HG03139 (cell line): ENCODE measurements around the gene ADAMTS2.

ENCODE experiments used
- ATAC-seq: cut with Tn5 transposase; IDR thresholded peaks from one replicate; pipeline ENCODE4 v1.9.1; 2021; ENCODE audit not compliant: unreplicated experiment

The ADAMTS2 gene

GRCh38 chr5:179313849-179314521 is 31.3 kb downstream of the ADAMTS2 start:
- ATAC-seq, result no peak

DNA sequence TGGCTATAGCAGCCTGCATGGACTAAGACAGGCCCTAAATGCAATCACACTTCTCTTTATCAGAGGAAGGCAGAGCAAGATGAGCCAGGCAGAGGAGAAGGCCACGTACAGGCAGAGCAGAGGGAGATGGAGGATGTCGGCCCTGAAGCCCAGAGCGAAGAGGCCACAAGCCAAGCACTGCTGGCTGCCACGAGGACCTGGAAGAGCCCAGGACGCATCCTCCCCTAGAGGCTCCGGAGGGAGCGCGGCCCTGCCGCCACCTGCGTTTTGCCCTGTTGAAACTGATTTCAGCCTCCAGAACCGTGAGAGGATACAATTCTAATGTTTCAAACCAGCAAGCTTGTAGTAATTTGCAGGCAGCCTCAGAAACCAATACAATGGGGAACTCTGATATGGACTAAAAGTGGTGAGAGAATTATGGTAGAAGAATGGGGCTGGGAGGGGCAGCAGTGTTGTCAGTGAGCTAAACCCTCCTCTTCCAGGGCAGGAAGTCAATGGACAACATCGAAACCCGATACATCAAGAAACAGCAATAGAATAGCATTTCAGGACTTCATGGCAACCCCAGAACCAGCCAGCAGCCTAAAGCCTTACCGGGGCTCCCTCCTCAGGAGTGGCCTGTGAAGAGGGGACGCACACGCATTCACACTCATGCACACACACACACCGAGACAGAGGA is 32.6 kb downstream of the ADAMTS2 start:
- ATAC-seq, result no peak

DNA sequence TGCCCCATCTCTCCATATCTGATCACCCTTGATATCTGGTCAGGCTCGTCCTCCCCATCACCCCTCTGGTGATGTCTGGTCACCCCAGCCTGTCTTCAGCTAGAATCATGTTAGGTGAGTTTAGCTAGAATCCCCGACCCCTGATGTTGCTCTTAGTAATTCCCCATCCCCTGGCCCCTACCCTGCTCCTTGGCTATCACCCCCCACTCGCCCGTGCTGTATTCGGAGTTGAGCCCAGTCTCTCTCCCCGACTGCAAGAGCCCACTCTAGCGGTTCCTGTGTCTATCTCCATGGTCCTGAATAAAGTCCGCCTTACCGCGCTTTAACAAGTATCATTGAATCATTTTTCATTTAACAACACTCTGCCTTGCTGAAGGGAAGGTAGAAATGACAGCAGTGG is 33.7 kb downstream of the ADAMTS2 start:
- no peak for ATAC-seq

DNA sequence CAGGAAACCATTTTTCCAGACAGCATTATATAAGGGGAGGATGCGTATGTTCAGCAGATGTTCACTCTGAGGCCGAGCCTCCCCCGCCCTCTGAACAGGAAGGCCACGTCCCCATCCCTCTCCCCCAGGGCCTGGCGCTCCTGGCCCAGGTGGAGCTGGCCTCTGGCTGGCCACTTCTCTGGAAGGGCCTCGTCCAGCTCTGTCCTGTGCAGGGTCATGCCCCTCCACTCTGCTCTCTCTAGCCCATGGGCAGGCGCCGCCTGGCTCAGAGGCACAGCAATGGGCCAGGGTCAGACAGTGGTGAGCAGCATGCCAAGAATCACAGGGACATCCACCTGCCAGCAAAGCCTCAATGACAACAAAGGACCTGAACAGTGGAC is 34.2 kb downstream of the ADAMTS2 start:
- no peak for ATAC-seq

- no peak for ATAC-seq
Measured at GRCh38 chr5:179310439-179311090, 34.7 kb downstream of the ADAMTS2 start.

GRCh38 chr5:179309751-179310320 is 35.4 kb downstream of the ADAMTS2 start:
- ATAC-seq, result no peak

GRCh38 chr5:179309383-179309670 is 35.9 kb downstream of the ADAMTS2 start:
- no peak for ATAC-seq

DNA sequence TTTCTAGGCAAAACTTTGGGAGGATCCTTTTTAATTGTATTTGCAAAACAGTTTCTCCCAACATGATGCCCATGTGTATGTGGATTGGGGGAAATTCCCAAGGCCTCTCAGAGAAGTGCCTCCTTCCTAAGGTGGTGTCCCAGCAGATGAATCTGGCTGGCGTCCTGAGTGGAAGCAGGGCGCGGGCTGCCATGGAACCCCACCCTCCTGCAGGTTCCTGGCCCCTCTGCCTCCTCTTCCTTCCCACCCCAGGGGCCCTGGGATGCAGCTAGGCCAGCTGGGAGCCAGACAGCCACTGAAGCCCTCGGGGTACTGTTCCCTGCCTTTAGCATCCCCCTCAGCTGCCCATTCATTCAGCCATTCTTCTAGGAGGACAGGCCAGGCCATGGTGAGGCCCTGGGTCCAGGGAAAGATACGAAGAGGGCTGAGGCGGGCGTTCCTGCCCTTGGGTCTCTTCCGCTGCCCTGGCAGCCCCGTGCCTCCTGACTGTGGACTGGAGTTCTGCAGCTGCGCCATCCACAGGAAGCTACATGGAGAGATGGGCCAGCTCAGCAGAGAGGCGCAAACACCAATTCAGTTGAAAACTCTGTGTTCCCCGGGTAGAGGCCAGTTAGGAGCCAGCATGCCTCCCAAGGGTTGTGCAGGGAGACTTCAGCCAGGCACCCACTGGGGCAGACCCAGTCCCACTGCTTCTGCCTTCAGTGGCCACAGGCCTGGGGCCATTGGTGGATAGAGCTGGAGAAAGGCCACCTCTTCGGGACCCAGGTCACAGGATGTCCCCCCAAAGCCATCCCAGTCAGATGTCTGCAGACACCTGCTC is 36.5 kb downstream of the ADAMTS2 start:
- ATAC-seq, result no peak

- ATAC-seq, result no peak
Measured at GRCh38 chr5:179307931-179308471, 37.3 kb downstream of the ADAMTS2 start.

- no peak for ATAC-seq
Measured at GRCh38 chr5:179307013-179307800, 38.1 kb downstream of the ADAMTS2 start.

DNA sequence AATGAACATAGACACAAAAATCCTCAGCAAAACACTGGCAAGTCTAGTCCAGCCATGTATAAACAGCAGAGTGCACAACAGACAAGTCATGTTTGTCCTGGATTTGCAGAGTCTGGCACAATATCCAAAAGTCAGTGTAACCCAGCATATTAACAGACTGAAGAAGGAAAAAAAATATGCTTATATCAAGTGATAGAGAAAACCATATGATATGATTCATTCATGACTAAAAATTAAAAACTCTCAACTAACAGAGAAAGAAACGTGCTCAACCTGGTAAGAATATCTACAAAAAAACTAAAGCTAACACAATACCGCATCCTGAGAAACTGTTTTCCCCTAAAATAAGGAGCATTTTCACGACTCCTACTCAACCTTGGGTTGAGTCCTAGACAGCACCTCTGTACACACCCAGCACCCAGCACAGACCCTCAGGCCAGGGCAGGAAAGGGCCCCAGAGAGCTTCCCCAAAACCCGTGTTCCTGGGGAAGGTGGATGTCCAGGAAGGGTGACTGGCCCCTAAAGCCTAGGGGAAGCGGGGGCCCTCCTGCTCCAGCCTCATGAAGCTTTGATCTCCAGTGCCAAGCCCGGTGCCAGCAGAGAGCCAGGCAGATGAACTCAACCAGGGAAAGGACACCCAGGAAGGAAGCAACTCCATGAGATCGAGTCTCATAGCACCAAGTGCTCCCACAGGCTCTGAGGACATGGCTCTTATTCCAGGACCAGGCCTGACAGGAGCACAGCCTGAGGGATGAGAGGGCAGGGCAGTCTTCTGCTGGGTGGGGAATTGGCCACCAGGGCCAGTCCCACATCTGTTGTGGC is 38.9 kb downstream of the ADAMTS2 start:
- ATAC-seq, result no peak

DNA sequence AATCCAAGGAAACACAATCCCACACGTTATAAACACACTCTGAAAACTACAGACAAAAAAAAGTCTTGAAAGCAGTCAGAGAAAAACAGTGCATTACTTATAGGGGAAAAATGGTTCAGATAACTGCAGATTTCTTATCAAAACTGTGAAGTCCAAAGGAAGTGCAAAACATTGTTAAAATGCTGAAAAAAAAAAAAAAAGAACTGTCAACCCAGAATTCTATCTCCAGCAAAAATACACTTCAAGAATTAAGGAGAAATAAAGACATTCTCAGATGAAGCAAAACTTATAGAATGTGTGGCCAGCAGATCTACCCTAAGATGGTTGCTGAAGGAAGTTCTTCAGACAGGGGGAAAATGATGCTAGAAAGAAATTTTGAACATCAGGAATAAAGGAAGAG is 40.4 kb downstream of the ADAMTS2 start:
- ATAC-seq, result no peak

DNA sequence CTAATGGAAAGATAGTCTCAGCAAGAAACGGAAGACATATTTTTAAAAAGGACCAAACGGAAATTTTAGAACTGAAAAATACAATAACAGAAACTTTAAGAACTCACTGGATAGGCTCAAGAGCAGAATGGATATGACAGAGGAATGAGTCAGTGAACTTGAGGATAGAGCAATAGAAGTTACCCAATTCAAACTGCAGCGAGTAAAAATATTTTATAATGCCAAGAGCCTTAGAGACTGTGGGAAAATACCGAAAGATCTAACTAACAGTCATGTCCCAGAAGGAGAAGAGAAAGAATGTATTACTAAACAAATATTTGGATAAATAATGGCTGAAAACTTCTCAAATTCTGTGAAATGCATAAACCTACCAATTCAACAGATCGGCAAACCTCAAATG is 40.8 kb downstream of the ADAMTS2 start:
- ATAC-seq, result no peak

DNA sequence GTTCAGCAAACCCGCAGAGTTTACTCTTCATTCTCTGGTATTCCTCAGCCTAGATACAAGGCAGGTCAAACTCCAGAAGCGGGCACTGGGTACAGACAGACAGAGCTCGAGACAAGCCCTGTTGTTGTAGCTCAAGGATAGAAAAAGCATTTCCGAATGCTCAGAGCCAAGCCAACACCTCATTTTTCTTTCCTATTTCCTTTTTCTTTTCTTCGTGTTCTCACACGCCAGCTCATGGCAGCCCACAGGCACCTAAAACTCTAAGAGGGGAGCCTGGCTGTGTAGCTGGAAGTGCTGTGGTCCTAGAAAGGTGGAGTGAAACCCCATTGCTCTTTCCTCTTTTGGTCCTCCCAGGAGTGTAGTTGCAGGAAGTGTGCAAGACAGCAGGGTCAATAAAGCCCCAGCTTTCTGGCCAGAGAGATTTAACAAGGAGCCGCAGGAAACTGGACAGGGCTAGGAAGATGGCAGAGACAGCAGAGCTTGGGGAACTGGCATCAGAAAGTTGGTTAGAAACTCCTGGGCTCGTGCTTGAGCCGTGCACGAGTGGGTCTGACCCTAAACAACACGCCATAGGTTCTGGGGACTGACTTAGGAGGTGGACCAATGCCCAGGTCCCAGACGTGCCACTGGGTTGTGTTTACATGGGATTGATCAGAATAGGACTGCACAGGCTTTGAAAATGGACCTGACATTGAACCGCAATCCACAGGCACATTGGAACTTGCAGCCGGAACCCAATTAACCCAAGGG is 41.6 kb downstream of the ADAMTS2 start:
- no peak for ATAC-seq

- ATAC-seq, result no peak
Measured at GRCh38 chr5:179302499-179303185, 42.6 kb downstream of the ADAMTS2 start.

DNA sequence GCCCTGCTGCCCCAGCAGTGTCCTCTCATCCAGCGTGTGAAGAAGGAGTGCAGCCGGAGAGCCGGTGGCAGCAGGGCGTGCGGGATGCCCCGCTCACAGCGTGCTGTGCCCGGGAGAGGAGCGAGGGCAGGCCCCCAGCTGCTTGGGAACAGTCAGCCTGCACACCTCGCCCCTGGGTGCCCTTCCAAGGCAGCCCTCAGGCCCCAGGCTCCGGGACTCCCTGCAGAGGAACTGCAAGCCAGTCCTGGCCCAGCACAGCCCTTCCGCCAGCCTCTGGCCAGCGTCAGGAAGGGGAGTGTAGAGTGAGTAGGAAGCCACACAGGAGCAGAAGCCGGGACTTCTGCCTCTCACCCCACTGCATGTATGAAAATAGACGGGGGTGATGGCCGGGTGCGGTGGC is 43.5 kb downstream of the ADAMTS2 start:
- ATAC-seq, result no peak

DNA sequence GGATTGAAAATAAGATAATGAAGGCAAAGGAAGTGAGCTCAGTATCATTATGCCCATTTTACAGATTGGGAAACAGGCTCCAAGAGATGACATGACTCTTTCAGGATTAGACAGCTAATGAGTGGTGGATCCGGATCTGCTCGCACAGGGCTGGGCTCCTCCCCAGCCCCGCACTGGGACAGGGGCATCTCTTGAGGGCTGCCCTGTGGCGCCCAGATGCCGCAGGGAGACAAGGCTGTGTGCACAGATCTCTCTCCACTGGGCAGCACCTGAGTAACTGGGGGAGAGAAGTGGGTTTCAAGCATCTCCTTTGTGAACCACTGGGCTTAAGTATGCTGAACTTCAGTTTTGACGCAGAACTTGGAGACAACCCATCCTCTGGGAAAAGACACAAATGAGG is 43.9 kb downstream of the ADAMTS2 start:
- no peak for ATAC-seq

- no peak for ATAC-seq
Measured at GRCh38 chr5:179300581-179301180, 44.6 kb downstream of the ADAMTS2 start.
